GM23338 (cell line): ENCODE results near the gene CST1. TPM values are rescaled to one million over a fixed set of nuclear protein-coding genes. Genes with fewer than 3 reads are reported as not detected.
"Not testable (repeated sequence)": the region's sequence is repeated elsewhere in the genome, so short reads cannot be mapped to it uniquely, and the experiment has no call there.

ENCODE experiments used
- ATAC-seq: fragments of 200-7000 bp; cut with Tn5 transposase; 3 replicates; pipeline ENCODE4 v1.9.1; 2020
- DNase-seq: peaks from one replicate; pipeline ENCODE4 v3.0.0-alpha.2; 2015; ENCODE audit warnings: low spot score
- H2AFZ ChIP-seq: fragments of 200-600 bp; sonication (generic); 2 replicates; pipeline ENCODE4 v1.8.0; 2016; ENCODE audit warnings: antibody characterized with exemption, mild to moderate bottlenecking, moderate library complexity
- H3F3A ChIP-seq: fragments of 200-600 bp; sonication (generic); replicated peaks from 2 replicates; pipeline ENCODE4 v1.8.0; 2017; ENCODE audit warnings: antibody characterized with exemption, mixed run types, low read depth
- H3K27ac ChIP-seq: fragments of 200-600 bp; sonication (generic); 2 replicates; pipeline ENCODE4 v1.6.1; 2016; ENCODE audit warnings: low read depth
- H3K27me3 ChIP-seq: fragments of 200-600 bp; sonication (generic); 2 replicates; pipeline ENCODE4 v1.8.0; 2016; ENCODE audit warnings: mild to moderate bottlenecking, mixed run types, moderate library complexity; ENCODE audit not compliant: insufficient read depth
- H3K36me3 ChIP-seq: fragments of 200-600 bp; sonication (generic); 2 replicates; pipeline ENCODE4 v1.8.0; 2016; ENCODE audit warnings: mild to moderate bottlenecking; ENCODE audit not compliant: insufficient read depth
- H3K4me1 ChIP-seq: fragments of 200-600 bp; sonication (generic); 2 replicates; pipeline ENCODE4 v1.8.0; 2016; ENCODE audit warnings: mild to moderate bottlenecking, moderate library complexity; ENCODE audit not compliant: insufficient read depth
- H3K4me2 ChIP-seq: fragments of 200-600 bp; sonication (generic); 2 replicates; pipeline ENCODE4 v1.7.1; 2017; ENCODE audit warnings: mixed run types
- H3K4me3 ChIP-seq: fragments of 200-600 bp; sonication (generic); 2 replicates; pipeline ENCODE4 v1.6.1; 2016; ENCODE audit warnings: mixed run types
- H3K79me2 ChIP-seq: fragments of 200-600 bp; sonication (generic); replicated peaks from 2 replicates; pipeline ENCODE4 v1.8.0; 2017; ENCODE audit warnings: mild to moderate bottlenecking; ENCODE audit not compliant: insufficient read depth
- H3K9me2 ChIP-seq: fragments of 200-600 bp; sonication (generic); 2 replicates; pipeline ENCODE4 v1.8.0; 2017; ENCODE audit not compliant: insufficient read depth
- H4K20me1 ChIP-seq: fragments of 200-600 bp; sonication (generic); replicated peaks from 2 replicates; pipeline ENCODE4 v1.8.0; 2017; ENCODE audit warnings: mild to moderate bottlenecking; ENCODE audit not compliant: insufficient read depth
- H3K27ac Mint-ChIP-seq: 2 replicates; pipeline ENCODE4 v1.8.0; 2020; ENCODE audit warnings: inconsistent platforms, mild to moderate bottlenecking, moderate library complexity, mixed read lengths
- H3K27me3 Mint-ChIP-seq: 3 replicates; pipeline ENCODE4 v1.8.0; 2022; ENCODE audit warnings: low read depth, mild to moderate bottlenecking, moderate library complexity, mixed read lengths, inconsistent platforms; ENCODE audit not compliant: insufficient read depth, poor library complexity
- H3K36me3 Mint-ChIP-seq: 3 replicates; pipeline ENCODE4 v1.8.0; 2021; ENCODE audit warnings: low read depth, mild to moderate bottlenecking, inconsistent platforms, moderate library complexity, mixed read lengths
- H3K4me1 Mint-ChIP-seq: 3 replicates; pipeline ENCODE4 v1.8.0; 2020; ENCODE audit warnings: mild to moderate bottlenecking, inconsistent platforms, mixed read lengths
- H3K4me3 Mint-ChIP-seq: 3 replicates; pipeline ENCODE4 v1.8.0; 2021; ENCODE audit warnings: moderate library complexity, mild to moderate bottlenecking, inconsistent platforms, mixed read lengths
- H3K9me3 Mint-ChIP-seq: 3 replicates; pipeline ENCODE4 v1.8.0; 2020; ENCODE audit warnings: moderate library complexity, mild to moderate bottlenecking, inconsistent platforms, mixed read lengths
- CREB1 ChIP-seq: fragments of 250-450 bp; sonication (Bioruptor Pico); IDR thresholded peaks from 2 replicates; pipeline ENCODE4 v1.5.0; 2020; ENCODE audit warnings: low read depth, mild to moderate bottlenecking, moderate library complexity
- polyA plus RNA-seq: library from polyadenylated mRNA; unstranded; fragments of >200 nt; fragmentation: Nextera tagmentation; extraction: Ambion mirVana; gene quantifications from 2 replicates; pipeline ENCODE4 v1.2.1, GENCODE V29; 2016
- total RNA-seq: library from RNA; depleted of rRNA; stranded (reverse); fragments of >200 nt; shearing (Covaris generic); gene quantifications from 2 replicates; pipeline ENCODE4 v1.2.3, GENCODE V29; 2014

CST1 gene
- total and polyA plus RNA-seq, 2 experiments from 2014 or later: 1.8 to 4.9 TPM

DNA sequence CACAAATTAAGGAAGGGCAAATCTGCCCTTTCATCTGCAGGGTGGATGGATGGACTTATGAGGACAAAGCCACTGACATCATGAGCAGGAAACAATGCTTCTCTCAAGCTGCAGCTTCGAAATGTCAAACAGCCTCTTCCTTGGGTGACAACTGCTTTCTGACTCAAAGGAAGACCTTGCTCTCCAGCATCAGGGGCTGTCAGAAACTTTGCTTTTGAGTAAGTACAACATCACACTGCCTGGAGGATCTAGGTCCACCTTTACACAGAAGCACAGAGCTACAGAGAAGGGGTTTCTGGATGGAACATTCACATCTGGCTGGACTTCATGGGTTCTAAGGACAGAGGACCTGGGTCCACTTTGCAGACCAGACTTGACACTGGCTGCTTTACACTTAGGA is 5.9 kb downstream of the CST1 start:
- H4K20me1 ChIP-seq: no peaks in the 10 kb centered on the region
- no peak overlapping the region for H2AFZ ChIP-seq
- ATAC-seq: no peak
- H3K4me3 Mint-ChIP-seq: no peak overlapping the region
- H3K36me3 Mint-ChIP-seq: no peaks in the 10 kb centered on the region; the same call in 2 of the 3 replicates
- H3K4me1 Mint-ChIP-seq: peaks cover 13% of the 10 kb centered on the region
- H3K4me3 ChIP-seq: no peak overlapping the region
- H3K4me1 ChIP-seq: no peaks in the 10 kb centered on the region
- H3K9me3 Mint-ChIP-seq: no peaks in the 10 kb centered on the region
- H3K4me2 ChIP-seq: no peak overlapping the region
- no peak for DNase-seq
- no peaks in the 10 kb centered on the region for H3K36me3 ChIP-seq
- H3K27me3 ChIP-seq: no peaks in the 10 kb centered on the region
- no peaks in the 10 kb centered on the region for H3F3A ChIP-seq
- H3K27ac ChIP-seq: no peak overlapping the region
- peaks cover 11% of the 10 kb centered on the region for H3K27me3 Mint-ChIP-seq
- H3K27ac Mint-ChIP-seq: no peak overlapping the region
- TF ChIP-seq CREB1 (CRISPR knock-in tag): no peak
- H3K79me2 ChIP-seq: no peaks in the 10 kb centered on the region
- H3K9me2 ChIP-seq: no peaks in the 10 kb centered on the region

DNA sequence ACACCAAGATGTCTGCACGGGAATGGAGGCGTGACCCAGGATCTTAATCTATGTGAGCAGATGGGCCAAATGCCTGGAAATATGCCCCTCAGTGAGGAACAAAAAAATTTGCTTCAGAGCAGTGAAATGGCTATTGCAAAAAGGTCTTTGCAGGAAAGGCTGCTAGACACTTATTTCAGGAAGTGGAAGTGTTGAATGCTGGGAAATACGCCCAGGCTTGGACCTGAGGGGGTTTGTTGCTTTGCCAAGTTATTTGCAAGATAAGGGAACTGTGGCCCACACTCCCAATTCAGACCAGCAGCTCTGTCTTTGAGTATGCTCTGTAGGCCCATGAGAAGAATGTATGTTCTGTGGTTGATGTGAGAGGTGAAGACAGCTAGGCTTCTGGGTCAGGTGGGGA is 15.3 kb downstream of the CST1 start:
- H3K79me2 ChIP-seq, H3K36me3 ChIP-seq, H3F3A ChIP-seq, H2AFZ ChIP-seq, H3K27ac Mint-ChIP-seq, H3K27ac ChIP-seq, H3K9me2 ChIP-seq, ATAC-seq, H3K36me3 Mint-ChIP-seq, H3K4me1 ChIP-seq, H3K4me3 ChIP-seq, H3K9me3 Mint-ChIP-seq, DNase-seq, H3K27me3 ChIP-seq, H3K4me2 ChIP-seq, H3K4me3 Mint-ChIP-seq, H4K20me1 ChIP-seq, H3K27me3 Mint-ChIP-seq, H3K4me1 Mint-ChIP-seq: not testable (repeated sequence)

DNA sequence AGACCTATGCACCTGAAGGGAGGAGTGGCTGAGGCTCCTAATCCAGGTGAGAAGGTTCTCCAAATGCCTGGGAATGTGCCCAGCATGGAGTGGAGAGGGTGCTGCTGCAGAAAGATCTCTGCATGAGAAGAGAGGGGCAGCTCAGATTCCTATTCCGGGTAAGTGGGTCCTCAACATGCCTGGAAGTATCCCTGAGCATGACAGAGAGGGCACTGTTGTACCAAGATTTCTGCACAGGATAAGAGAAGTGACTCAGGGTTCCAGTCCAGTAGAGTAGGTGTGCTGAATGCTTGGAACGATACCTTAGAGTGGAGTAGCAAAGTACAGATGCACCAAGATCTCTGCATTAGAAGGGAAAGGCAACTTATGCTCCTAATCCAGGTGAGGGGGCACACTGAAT is 15.8 kb downstream of the CST1 start:
- H3K4me2 ChIP-seq, H3K9me3 Mint-ChIP-seq, H3F3A ChIP-seq, H3K27ac ChIP-seq, H3K27me3 Mint-ChIP-seq, H3K9me2 ChIP-seq, DNase-seq, H3K4me1 ChIP-seq, H3K27ac Mint-ChIP-seq, H3K4me3 ChIP-seq, H2AFZ ChIP-seq, H3K4me1 Mint-ChIP-seq, H3K36me3 ChIP-seq, H3K27me3 ChIP-seq, H3K79me2 ChIP-seq, H3K36me3 Mint-ChIP-seq, H4K20me1 ChIP-seq, ATAC-seq, H3K4me3 Mint-ChIP-seq: not testable (repeated sequence)

DNA sequence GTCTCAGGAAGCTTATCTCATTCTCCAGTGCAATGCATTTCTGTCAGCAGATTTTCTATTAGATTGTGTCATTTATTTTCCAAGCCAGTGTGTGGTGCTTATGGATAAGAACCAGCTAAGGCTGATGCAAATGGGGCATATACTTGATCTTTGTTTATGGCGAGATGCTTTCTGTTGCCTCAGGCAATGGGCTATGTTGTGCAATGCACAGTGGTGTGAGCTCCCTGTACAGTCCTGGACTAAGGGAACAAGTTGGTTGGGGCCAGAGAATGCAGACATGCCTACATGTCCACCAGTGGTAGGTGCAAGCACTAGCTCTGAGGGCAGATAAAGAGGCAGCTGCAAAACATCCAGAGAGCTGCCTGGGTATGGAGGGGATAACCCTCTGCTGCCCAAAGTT is 16.3 kb downstream of the CST1 start:
- not testable (repeated sequence) for H3K4me1 ChIP-seq, ATAC-seq, H3K27ac Mint-ChIP-seq, H3K27me3 ChIP-seq, H3K27me3 Mint-ChIP-seq, H3F3A ChIP-seq, H3K36me3 ChIP-seq, H3K4me2 ChIP-seq, H3K9me2 ChIP-seq, H3K27ac ChIP-seq, H3K4me3 ChIP-seq, H3K79me2 ChIP-seq, H3K36me3 Mint-ChIP-seq, H4K20me1 ChIP-seq, H3K4me1 Mint-ChIP-seq, H2AFZ ChIP-seq, DNase-seq, H3K9me3 Mint-ChIP-seq, H3K4me3 Mint-ChIP-seq
